Measurements from ENCODE around the gene TMEM182. TPM values are rescaled to one million over a fixed set of nuclear protein-coding genes. Genes with fewer than 3 reads are reported as not detected.

The TMEM182 gene
- total RNA-seq, 2 donors from 2014 or later: 4.2 to 5.6 TPM

- WGBS, 2 experiments (ENCODE audit: insufficient coverage in 1 of 2, insufficient read length in 1 of 2): 91 to 95% methylated on average over 4 to 5 of the region's 5 CpGs
- no peak for DNase-seq
Measured at GRCh38 chr2:102773149-102773705, 11.4 kb downstream of the TMEM182 start.

GRCh38 chr2:102778260-102778659 is 16.4 kb downstream of the TMEM182 start:
- no peak for DNase-seq
- no CpG with 5 or more reads among the region's 1 CpG for WGBS, 2 experiments (ENCODE audit: insufficient coverage in 1 of 2, insufficient read length in 1 of 2)
- Mint-ChIP-seq H3K9me3 (no peaks in the 10 kb centered on the region), H3K27ac (no peak overlapping the region), H3K4me3 (no peak overlapping the region), H3K36me3 (ENCODE audit: low read depth) (no peaks in the 10 kb centered on the region), H3K27me3 (ENCODE audit: insufficient read depth) (no peaks in the 10 kb centered on the region), H3K4me1 (no peaks in the 10 kb centered on the region)
- Histone ChIP-seq H3K9ac (ENCODE audit: extremely low read depth, low read length, poor library complexity, severe bottlenecking) (no peak overlapping the region), H3K27ac (ENCODE audit: low read depth, low read length) (no peak overlapping the region), H3K27me3 (ENCODE audit: control insufficient read depth, insufficient read depth, low read length, poor library complexity, severe bottlenecking) (no peaks in the 10 kb centered on the region), H3K36me3 (ENCODE audit: control insufficient read depth, insufficient read depth, low read length) (no peaks in the 10 kb centered on the region), H3K9me3 (ENCODE audit: control insufficient read depth, low read length) (no peaks in the 10 kb centered on the region), H3K4me3 (ENCODE audit: low read length) (no peak overlapping the region), H3K4me1 (ENCODE audit: control insufficient read depth, insufficient read depth, low read length) (no peaks in the 10 kb centered on the region)
- TF ChIP-seq CTCF (conservative IDR thresholded peaks at IDR 0.05): no peak

More at GRCh38 chr2:102773149-102773705, 11.4 kb downstream of the TMEM182 start:
- TF ChIP-seq CTCF (conservative IDR thresholded peaks at IDR 0.05): no peak
- Histone ChIP-seq H3K4me1 (ENCODE audit: control insufficient read depth, insufficient read depth, low read length) (no peaks in the 10 kb centered on the region), H3K27ac (ENCODE audit: low read depth, low read length) (no peak overlapping the region), H3K36me3 (ENCODE audit: control insufficient read depth, insufficient read depth, low read length) (no peaks in the 10 kb centered on the region), H3K9me3 (ENCODE audit: control insufficient read depth, low read length) (no peaks in the 10 kb centered on the region), H3K9ac (ENCODE audit: extremely low read depth, low read length, poor library complexity, severe bottlenecking) (no peak overlapping the region), H3K27me3 (ENCODE audit: control insufficient read depth, insufficient read depth, low read length, poor library complexity, severe bottlenecking) (no peaks in the 10 kb centered on the region), H3K4me3 (ENCODE audit: low read length) (no peak overlapping the region)
- H3K36me3 Mint-ChIP-seq (ENCODE audit: low read depth): peaks cover 7% of the 10 kb centered on the region
- no peak overlapping the region for H3K27ac Mint-ChIP-seq
- no peaks in the 10 kb centered on the region for H3K4me1 Mint-ChIP-seq
- H3K9me3 Mint-ChIP-seq: no peaks in the 10 kb centered on the region
- H3K4me3 Mint-ChIP-seq: no peak overlapping the region
- no peaks in the 10 kb centered on the region for H3K27me3 Mint-ChIP-seq (ENCODE audit: insufficient read depth)

GRCh38 chr2:102780467-102780866 is 18.6 kb downstream of the TMEM182 start:
- H3K4me1 Mint-ChIP-seq: no peaks in the 10 kb centered on the region
- 94% methylated on average over 1 of the region's 1 CpG; no CpG with 5 or more reads in 1 of the 2 experiments for WGBS, 2 experiments (ENCODE audit: insufficient coverage in 1 of 2, insufficient read length in 1 of 2)

More at GRCh38 chr2:102780467-102780866, 18.6 kb downstream of the TMEM182 start:
- Mint-ChIP-seq H3K36me3 (ENCODE audit: low read depth) (no peaks in the 10 kb centered on the region), H3K27ac (no peak overlapping the region), H3K4me3 (no peak overlapping the region), H3K27me3 (ENCODE audit: insufficient read depth) (no peaks in the 10 kb centered on the region), H3K9me3 (no peaks in the 10 kb centered on the region)
- Histone ChIP-seq H3K4me1 (ENCODE audit: control insufficient read depth, insufficient read depth, low read length) (no peaks in the 10 kb centered on the region), H3K9me3 (ENCODE audit: control insufficient read depth, low read length) (no peaks in the 10 kb centered on the region), H3K9ac (ENCODE audit: extremely low read depth, low read length, poor library complexity, severe bottlenecking) (no peak overlapping the region), H3K27ac (ENCODE audit: low read depth, low read length) (no peak overlapping the region), H3K27me3 (ENCODE audit: control insufficient read depth, insufficient read depth, low read length, poor library complexity, severe bottlenecking) (no peaks in the 10 kb centered on the region), H3K36me3 (ENCODE audit: control insufficient read depth, insufficient read depth, low read length) (no peaks in the 10 kb centered on the region), H3K4me3 (ENCODE audit: low read length) (no peak overlapping the region)
- TF ChIP-seq CTCF (conservative IDR thresholded peaks at IDR 0.05): no peak
- no peak for DNase-seq
